Choroid plexus epithelial cell (primary cell): ENCODE data around the gene BRF1.

Source experiments
- DNase-seq: peaks from one replicate; pipeline ENCODE4 v3.0.0-alpha.2; 2010; ENCODE audit warnings: low read depth
- H3K4me3 ChIP-seq: 2 replicates; pipeline ENCODE4 v1.5.1; 2011; ENCODE audit warnings: low read depth, mild to moderate bottlenecking, control low read depth, low read length, moderate library complexity
- TF ChIP-seq, protein P1 (sequence below): conservative IDR thresholded peaks from 2 replicates; pipeline ENCODE4 v1.5.1; 2011; ENCODE audit warnings: low read depth, mild to moderate bottlenecking, control low read depth, inconsistent platforms, low read length, moderate library complexity

BRF1 gene

DNA sequence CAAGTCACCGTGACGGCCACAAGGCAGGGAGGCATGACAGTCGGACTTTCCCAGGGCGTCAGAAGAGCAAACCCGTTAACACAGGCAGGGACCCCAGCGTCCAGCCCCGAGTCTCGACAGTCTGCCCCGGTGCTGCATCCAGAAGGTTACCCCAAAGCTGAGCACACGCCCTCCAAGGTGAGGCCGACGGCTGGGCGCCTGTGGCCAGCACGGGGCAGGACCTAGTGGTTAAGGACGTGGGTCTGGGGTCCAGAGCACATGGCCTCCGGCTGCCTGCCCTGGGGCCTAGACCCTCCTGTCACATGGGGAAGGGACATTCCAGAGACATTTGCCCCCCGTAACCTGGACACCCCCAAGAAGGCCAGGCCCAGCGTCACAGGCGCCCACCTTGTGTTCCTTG is 82.2 kb downstream of the BRF1 start:
- H3K4me3 ChIP-seq: no peak overlapping the region
- TF ChIP-seq, protein P1, sequence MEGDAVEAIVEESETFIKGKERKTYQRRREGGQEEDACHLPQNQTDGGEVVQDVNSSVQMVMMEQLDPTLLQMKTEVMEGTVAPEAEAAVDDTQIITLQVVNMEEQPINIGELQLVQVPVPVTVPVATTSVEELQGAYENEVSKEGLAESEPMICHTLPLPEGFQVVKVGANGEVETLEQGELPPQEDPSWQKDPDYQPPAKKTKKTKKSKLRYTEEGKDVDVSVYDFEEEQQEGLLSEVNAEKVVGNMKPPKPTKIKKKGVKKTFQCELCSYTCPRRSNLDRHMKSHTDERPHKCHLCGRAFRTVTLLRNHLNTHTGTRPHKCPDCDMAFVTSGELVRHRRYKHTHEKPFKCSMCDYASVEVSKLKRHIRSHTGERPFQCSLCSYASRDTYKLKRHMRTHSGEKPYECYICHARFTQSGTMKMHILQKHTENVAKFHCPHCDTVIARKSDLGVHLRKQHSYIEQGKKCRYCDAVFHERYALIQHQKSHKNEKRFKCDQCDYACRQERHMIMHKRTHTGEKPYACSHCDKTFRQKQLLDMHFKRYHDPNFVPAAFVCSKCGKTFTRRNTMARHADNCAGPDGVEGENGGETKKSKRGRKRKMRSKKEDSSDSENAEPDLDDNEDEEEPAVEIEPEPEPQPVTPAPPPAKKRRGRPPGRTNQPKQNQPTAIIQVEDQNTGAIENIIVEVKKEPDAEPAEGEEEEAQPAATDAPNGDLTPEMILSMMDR: no peak
- DNase-seq: no peak

- DNase-seq: no peak
- no peak overlapping the region for H3K4me3 ChIP-seq
- TF ChIP-seq, protein P1: no peak
Measured at GRCh38 chr14:105217774-105218173, 83.0 kb downstream of the BRF1 start.

- H3K4me3 ChIP-seq: no peak overlapping the region
- TF ChIP-seq, protein P1: no peak
- peak; percentile 54 for DNase-seq
Measured at GRCh38 chr14:105216490-105217247, 84.1 kb downstream of the BRF1 start.

- no peak overlapping the region for H3K4me3 ChIP-seq
- TF ChIP-seq, protein P1: no peak
- no peak for DNase-seq
Measured at GRCh38 chr14:105215602-105216001, 85.2 kb downstream of the BRF1 start.

DNA sequence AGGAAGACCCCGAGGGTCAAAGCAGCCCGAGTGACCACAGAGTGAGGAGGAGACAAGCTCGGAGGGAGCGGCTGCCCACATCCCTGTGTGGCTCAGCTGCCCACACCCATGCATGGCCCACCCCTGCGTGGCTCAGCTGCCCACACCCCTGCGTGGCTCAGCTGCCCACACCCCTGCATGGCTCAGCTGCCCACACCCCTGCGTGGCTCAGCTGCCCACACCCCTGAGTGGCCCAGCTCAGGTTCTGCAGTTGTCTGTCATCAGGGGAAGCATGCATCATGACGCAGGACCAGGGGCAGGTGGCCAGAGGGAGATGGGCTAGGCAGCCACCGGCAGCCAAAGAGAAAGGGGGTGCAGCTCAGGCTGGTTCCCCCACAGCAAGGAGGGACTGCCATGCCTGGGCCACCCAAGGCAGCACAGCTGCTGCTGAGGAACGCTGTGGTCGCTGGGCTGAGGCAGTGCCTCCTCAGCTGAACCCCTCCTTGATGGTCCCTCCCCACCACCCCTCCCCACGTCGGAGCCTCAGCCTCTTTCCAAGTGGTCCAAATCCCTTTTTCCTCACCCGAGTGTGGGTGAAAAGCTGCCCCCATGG is 86.4 kb downstream of the BRF1 start:
- no peak overlapping the region for H3K4me3 ChIP-seq
- no peak for DNase-seq
- TF ChIP-seq, protein P1: no peak

- TF ChIP-seq, protein P1: no peak
- DNase-seq: no peak
- H3K4me3 ChIP-seq: no peak overlapping the region
Measured at GRCh38 chr14:105213361-105213760, 87.4 kb downstream of the BRF1 start.
